ENCODE measurements around the gene FRYL.

FRYL gene

GRCh38 chr4:48720459-48720858, 59.6 kb downstream of the FRYL start:
- TF ChIP-seq TAF1 (IDR thresholded peaks at IDR 0.05; ENCODE audit: borderline replicate concordance, insufficient read depth, low read length) (no peak), POLR2AphosphoS5 (IDR thresholded peaks at IDR 0.05; ENCODE audit: low read depth, low read length) (no peak), FOXP2 (optimal IDR thresholded peaks at IDR 0.05; ENCODE audit: borderline replicate concordance, extremely low read depth, extremely low read length, insufficient read depth) (no peak), SIN3A (IDR thresholded peaks at IDR 0.05; ENCODE audit: borderline replicate concordance, insufficient read depth, low read length) (no peak), REST (IDR thresholded peaks at IDR 0.05; ENCODE audit: insufficient read depth in 1 of 2, low read depth in 2 of 2, low read length in 2 of 2) (no peak)

GRCh38 chr4:48718818-48719465, 61.1 kb downstream of the FRYL start:
- TF ChIP-seq FOXP2 (optimal IDR thresholded peaks at IDR 0.05; ENCODE audit: borderline replicate concordance, extremely low read depth, extremely low read length, insufficient read depth): no peak
- TF ChIP-seq REST (IDR thresholded peaks at IDR 0.05; ENCODE audit: insufficient read depth in 1 of 2, low read depth in 2 of 2, low read length in 2 of 2): no peak
- TF ChIP-seq TAF1 (IDR thresholded peaks at IDR 0.05; ENCODE audit: borderline replicate concordance, insufficient read depth, low read length): no peak
- TF ChIP-seq SIN3A (IDR thresholded peaks at IDR 0.05; ENCODE audit: borderline replicate concordance, insufficient read depth, low read length): no peak
- no peak for TF ChIP-seq POLR2AphosphoS5 (IDR thresholded peaks at IDR 0.05; ENCODE audit: low read depth, low read length)

- TF ChIP-seq REST (IDR thresholded peaks at IDR 0.05; ENCODE audit: insufficient read depth in 1 of 2, low read depth in 2 of 2, low read length in 2 of 2): no peak
- TF ChIP-seq TAF1 (IDR thresholded peaks at IDR 0.05; ENCODE audit: borderline replicate concordance, insufficient read depth, low read length): no peak
- TF ChIP-seq POLR2AphosphoS5 (IDR thresholded peaks at IDR 0.05; ENCODE audit: low read depth, low read length): no peak
- no peak for TF ChIP-seq SIN3A (IDR thresholded peaks at IDR 0.05; ENCODE audit: borderline replicate concordance, insufficient read depth, low read length)
- no peak for TF ChIP-seq FOXP2 (optimal IDR thresholded peaks at IDR 0.05; ENCODE audit: borderline replicate concordance, extremely low read depth, extremely low read length, insufficient read depth)
Observed at GRCh38 chr4:48710446-48711209, 69.5 kb downstream of the FRYL start.

GRCh38 chr4:48709901-48710300, 70.2 kb downstream of the FRYL start:
- TF ChIP-seq REST (IDR thresholded peaks at IDR 0.05; ENCODE audit: insufficient read depth in 1 of 2, low read depth in 2 of 2, low read length in 2 of 2) (no peak), SIN3A (IDR thresholded peaks at IDR 0.05; ENCODE audit: borderline replicate concordance, insufficient read depth, low read length) (no peak), FOXP2 (optimal IDR thresholded peaks at IDR 0.05; ENCODE audit: borderline replicate concordance, extremely low read depth, extremely low read length, insufficient read depth) (no peak), TAF1 (IDR thresholded peaks at IDR 0.05; ENCODE audit: borderline replicate concordance, insufficient read depth, low read length) (no peak)
